Upper lobe of left lung (tissue), 4 donors: ENCODE results near the gene PYROXD2.

Experiments used
- CTCF ChIP-seq, 6 experiments: fragments of 450-650 bp in 4 of 6; fragments of 200-600 bp in 2 of 6; sonication (generic) in 2 of 6; IDR thresholded peaks; one replicate each; pipeline ENCODE4 v1.5.1; 2016 to 2019; ENCODE audit warnings: antibody characterized with exemption in 6 of 6
- POLR2A ChIP-seq, 4 donors: fragments of 450-650 bp; IDR thresholded peaks; one replicate each; pipeline ENCODE4 v1.5.1; 2016 to 2017; ENCODE audit warnings: antibody characterized with exemption in 4 of 4, mild to moderate bottlenecking in 2 of 4
- POLR2AphosphoS5 ChIP-seq, 2 donors: sonication (generic); formaldehyde crosslinking; IDR thresholded peaks; one replicate each; pipeline ENCODE4 v1.5.1; 2017; ENCODE audit warnings: antibody characterized with exemption in 2 of 2

- TF ChIP-seq CTCF (IDR thresholded peaks at IDR 0.05) (no peak), POLR2A (IDR thresholded peaks at IDR 0.05) (no peak), POLR2AphosphoS5 (IDR thresholded peaks at IDR 0.05) (no peak)
Observed at GRCh38 chr10:98420786-98421185, 5.8 kb upstream of the PYROXD2 start.
